Fibroblast of pulmonary artery (primary cell): ENCODE data around the gene TRPM1.

Source experiments
- DNase-seq: peaks from one replicate; pipeline ENCODE4 v3.0.0-alpha.2; 2010; ENCODE audit warnings: low read depth
- H3K4me3 ChIP-seq: replicated peaks from 2 replicates; pipeline ENCODE4 v1.5.1; 2011; ENCODE audit warnings: low read depth, mild to moderate bottlenecking, control low read depth, low read length, moderate library complexity
- TF ChIP-seq, protein P1 (sequence below): IDR thresholded peaks from 2 replicates; pipeline ENCODE4 v1.5.1; 2011; ENCODE audit warnings: mild to moderate bottlenecking, control low read depth, low read length, inconsistent platforms; ENCODE audit errors: missing control alignments

TRPM1 gene

GRCh38 chr15:31045606-31046005 lies 55.9 kb downstream of the TRPM1 start:
- no peak overlapping the region for H3K4me3 ChIP-seq
- DNase-seq, result no peak

GRCh38 chr15:31042751-31043150 lies 58.8 kb downstream of the TRPM1 start:
- DNase-seq, result no peak
- H3K4me3 ChIP-seq, result no peak overlapping the region
- TF ChIP-seq, protein P1, sequence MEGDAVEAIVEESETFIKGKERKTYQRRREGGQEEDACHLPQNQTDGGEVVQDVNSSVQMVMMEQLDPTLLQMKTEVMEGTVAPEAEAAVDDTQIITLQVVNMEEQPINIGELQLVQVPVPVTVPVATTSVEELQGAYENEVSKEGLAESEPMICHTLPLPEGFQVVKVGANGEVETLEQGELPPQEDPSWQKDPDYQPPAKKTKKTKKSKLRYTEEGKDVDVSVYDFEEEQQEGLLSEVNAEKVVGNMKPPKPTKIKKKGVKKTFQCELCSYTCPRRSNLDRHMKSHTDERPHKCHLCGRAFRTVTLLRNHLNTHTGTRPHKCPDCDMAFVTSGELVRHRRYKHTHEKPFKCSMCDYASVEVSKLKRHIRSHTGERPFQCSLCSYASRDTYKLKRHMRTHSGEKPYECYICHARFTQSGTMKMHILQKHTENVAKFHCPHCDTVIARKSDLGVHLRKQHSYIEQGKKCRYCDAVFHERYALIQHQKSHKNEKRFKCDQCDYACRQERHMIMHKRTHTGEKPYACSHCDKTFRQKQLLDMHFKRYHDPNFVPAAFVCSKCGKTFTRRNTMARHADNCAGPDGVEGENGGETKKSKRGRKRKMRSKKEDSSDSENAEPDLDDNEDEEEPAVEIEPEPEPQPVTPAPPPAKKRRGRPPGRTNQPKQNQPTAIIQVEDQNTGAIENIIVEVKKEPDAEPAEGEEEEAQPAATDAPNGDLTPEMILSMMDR, result no peak

More at GRCh38 chr15:31045606-31046005, 55.9 kb downstream of the TRPM1 start:
- TF ChIP-seq, protein P1, result no peak

DNA sequence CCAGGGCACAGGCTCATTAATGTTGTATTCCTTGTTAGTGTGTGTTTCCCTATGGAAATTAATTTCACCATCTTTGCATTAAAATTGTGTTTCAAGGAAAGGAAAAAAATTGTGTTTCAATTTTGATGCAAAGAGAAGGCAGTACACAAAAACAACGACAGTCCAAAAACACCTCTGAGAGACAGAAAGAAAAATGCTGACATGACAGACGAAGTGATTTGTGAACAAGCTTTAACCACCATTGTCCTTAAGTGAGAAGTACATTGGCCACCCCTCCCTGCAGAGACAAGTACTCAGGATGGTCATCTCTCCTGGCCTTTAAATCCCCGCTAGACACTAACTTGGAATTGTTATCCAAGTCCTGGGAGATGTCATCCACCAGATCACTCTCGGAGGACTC lies 59.9 kb downstream of the TRPM1 start:
- no peak for DNase-seq
- H3K4me3 ChIP-seq, result no peak overlapping the region
- TF ChIP-seq, protein P1, result no peak

DNA sequence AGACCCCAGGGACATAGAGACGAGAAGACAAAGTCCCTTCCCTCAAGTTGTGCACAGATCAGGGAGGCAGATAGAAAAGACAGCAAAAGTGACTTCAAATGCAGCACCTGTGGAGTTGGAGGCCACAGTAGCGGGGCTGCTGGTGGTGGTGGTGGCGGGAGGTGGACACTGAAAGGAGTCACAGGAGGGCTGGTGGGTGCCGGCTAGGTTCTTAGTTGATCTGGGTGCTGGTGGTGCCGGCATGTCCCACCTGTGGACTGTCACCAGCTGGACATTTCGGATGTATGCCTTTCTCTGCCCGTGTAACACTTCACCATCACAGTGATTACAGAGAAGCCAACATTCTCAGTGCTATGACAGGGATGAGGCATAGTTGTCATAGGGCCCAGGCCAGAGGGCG lies 60.9 kb downstream of the TRPM1 start:
- no peak overlapping the region for H3K4me3 ChIP-seq
- TF ChIP-seq, protein P1, result no peak
- DNase-seq, result no peak

DNA sequence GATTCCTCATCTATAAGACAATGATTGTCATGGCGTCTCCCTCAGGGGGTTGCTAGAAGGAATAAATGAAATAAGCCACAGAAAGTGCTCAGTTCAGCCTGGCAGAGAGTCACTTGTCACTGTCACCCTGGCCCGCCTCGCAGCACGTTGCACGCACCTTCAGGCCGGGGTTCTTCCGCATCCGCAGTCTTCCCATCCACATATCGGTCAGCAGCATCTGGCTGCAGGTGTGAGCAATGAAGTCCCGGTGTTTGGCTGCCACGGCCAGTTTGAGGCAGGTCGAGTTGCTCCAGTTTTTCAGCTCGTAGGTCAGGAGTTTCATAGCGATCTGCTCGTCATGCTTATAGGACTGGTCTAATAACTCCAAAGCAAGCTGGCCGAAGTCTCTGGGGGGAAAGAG lies 61.6 kb downstream of the TRPM1 start:
- no peak overlapping the region for H3K4me3 ChIP-seq
- no peak for DNase-seq
- TF ChIP-seq, protein P1, result no peak

GRCh38 chr15:31037731-31038477 lies 63.6 kb downstream of the TRPM1 start:
- TF ChIP-seq, protein P1, result no peak
- DNase-seq, result no peak
- H3K4me3 ChIP-seq, result no peak overlapping the region

- no peak for DNase-seq
- TF ChIP-seq, protein P1, result no peak
- H3K4me3 ChIP-seq, result no peak overlapping the region
Observed at GRCh38 chr15:31036783-31037182, 64.7 kb downstream of the TRPM1 start.
